NCI-H510A treated with DMSO at 0.1 percent for 48 hours (cell line): ENCODE measurements around the gene NBPF1.
"Not testable (repeated sequence)": the region's sequence is repeated elsewhere in the genome, so short reads cannot be mapped to it uniquely, and the experiment has no call there.

Experiments used
- DNase-seq: peaks from one replicate; lab custom pipeline; 2025; lab: John Stamatoyannopoulos, UW

Gene NBPF1

GRCh38 chr1:16621681-16622315 lies 8.4 kb upstream of the NBPF1 start:
- not testable (repeated sequence) for DNase-seq

- no peak for DNase-seq
Observed at GRCh38 chr1:16621300-16621658, 7.9 kb upstream of the NBPF1 start.

DNA sequence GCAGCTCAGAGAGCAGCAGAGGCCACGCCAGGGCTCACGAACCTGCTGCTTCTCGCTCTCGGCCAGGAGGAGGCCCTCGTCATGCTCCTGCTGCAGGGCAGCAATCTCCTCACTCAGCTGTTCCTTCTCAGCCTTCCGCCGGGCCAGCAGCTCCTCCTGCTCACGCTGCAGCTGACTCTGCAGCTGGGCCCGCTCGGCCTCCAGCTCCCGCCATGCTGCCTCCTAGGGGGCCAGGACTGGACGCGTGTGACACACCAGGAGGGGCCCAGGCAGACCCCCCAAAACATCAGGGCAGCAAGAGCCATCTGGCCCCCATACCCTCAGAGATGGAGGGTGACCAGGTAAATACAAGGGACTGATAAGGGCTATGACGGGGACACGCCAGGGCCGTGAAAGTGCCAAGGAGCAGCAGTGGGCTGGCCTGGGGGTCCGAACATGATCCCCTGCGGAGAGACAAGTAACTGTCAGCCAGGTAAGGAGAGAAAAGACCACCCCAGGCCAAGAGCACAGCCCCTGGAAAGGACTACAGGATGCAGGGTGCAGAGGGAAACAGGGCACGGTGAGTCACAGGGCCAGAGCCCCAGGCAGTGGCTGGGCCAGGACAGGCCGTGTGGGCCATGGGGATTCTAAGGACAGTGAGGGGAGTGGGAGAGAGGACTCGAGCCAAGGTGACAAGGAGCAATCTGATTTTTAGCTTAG lies 6.6 kb upstream of the NBPF1 start:
- not testable (repeated sequence) for DNase-seq

DNA sequence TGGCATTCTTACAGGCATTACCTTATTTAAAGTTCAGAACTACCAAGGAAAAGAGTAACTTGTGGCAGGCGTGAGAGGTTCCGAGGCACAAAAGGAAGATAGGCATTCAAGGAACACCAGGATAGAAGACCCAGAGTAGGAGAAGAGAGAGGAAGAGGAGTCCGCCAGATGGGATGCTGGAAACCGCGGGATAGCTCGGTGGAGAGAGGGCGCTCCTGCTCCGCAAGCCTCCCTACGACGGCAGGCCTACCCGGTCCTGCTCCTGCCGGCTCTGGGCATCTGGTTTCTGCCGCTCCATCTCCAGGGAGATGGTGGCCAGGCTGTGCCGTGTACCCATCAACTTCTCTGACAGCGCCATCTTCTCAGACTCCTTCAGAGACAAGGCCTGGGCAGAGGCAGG lies 5.4 kb upstream of the NBPF1 start:
- DNase-seq = no peak

- DNase-seq = no peak
Observed at GRCh38 chr1:16617778-16618580, 4.6 kb upstream of the NBPF1 start.

DNA sequence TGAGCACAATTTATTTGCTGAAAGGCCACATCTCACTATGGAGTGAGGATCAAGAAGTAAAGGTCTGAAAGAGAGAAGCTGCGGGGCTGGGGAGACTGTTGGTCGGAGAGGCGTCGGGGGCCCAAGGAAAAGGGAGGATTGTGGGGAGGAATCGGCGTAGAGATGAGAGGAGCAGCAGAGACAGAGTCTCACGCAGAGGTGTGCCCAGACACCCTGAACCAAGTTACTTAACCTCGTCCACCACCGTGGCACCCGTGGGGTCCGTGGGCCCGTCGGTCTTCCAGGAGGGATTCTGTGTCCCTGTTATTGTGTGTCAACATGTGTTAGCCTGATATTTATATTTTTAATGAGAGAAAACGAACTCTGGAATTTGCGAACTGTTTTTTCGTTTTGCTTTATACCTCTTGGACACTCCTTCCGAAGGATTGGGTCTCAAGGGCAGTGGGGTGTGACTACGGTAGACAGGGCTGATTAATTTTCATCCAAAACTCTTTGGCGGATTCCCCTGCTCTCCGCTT lies 3.8 kb upstream of the NBPF1 start:
- no peak for DNase-seq

GRCh38 chr1:16615253-16616252 lies 2.2 kb upstream of the NBPF1 start:
- no peak for DNase-seq

GRCh38 chr1:16614361-16615252 lies 1.2 kb upstream of the NBPF1 start:
- DNase-seq = peak; percentile 75

DNA sequence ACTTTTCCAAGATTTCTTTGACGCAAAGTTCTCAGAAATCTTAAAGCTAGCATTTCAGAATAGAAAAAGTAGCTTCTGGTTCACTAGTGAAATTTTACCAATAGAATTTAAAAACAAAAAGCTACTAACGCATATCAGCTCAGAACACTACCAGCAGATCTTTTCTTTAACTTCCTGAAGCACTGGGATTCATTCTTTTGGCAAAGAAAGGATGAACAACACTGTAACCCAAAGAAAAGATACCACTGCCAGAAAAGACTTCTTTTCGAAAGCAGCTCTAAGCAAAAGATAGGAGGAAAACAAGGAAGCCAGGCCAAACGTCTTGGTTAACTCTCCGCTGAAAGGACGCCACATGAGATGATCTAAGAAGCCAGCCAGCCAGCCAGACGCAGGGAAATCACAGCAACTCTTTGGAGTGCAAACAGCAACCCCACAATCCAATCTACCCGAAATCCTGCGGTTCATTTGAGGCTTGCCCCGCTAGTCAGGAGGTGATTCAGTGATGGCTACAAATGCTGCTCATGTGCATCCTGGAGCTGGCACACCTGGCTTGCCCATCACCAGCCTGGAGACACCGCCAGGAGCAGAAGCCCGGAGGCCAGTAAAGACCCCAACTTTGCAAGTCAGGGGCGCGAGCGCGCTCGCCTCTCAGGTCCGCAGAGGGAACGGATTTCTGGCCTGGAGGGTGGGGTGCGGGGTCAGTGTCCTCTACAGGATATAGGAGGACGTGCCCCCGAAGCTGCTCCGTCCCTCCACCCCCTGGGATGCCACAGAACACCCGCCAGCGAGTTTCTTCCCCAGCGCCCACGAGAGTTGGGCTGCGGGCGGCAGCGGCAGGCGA lies 812 bp downstream of the NBPF1 start:
- peak; percentile 73 for DNase-seq

DNA sequence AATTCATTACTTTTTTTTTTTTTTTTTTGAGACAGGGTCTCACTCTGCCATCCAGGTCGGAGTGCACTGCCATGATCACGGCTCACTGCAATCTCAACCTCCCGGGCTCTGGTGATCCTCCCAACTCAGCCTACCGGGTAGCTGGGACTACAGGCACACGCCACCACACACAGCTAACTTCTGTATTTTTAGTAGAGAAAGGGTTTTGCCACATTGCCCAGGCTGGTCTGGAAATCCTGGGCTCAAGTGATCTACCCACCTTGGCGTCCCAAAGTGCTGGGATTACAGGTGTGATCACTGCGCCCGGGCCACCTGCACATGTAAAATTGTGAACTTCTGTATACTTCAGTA lies 1.4 kb downstream of the NBPF1 start:
- DNase-seq = not testable (repeated sequence)

DNA sequence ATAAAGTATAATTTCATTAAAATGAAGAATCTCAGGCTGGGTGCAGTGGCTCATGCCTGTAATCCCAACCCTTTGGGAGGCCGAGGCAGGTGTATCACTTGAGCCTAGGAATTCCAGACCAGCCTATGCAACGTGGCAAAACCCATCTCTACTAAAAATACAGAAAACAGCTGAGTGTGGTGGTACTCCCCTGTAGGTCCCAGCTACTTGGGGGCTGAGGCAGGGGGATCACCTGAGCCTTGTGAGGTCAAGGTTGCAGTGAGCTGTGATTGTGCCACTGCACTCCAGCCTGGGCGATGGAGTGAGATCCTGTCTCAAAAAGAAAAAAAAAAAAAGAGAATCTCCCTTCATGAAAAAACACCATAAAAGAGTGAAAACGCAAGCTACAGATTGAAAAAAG lies 2.2 kb downstream of the NBPF1 start:
- not testable (repeated sequence) for DNase-seq

GRCh38 chr1:16610553-16610952 lies 2.8 kb downstream of the NBPF1 start:
- not testable (repeated sequence) for DNase-seq

DNA sequence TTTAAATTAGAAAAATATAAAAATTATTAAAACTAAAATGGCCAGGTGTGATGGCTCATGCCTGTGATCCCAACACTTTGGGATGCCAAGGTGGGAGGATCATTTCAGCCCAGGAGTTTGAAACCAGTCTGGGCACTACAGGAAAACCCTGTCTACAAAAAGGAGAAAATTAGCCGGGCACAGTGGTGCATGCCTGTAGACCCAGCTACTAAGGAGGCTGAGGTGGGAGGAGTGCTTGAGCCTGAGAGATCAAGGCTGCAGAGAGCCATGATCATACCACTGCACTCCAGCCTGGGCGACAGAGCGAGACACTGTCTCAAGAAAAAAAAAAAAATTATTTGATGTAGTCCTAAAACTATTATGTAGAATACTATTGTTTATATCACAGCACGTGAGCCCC lies 3.6 kb downstream of the NBPF1 start:
- DNase-seq = not testable (repeated sequence)

DNA sequence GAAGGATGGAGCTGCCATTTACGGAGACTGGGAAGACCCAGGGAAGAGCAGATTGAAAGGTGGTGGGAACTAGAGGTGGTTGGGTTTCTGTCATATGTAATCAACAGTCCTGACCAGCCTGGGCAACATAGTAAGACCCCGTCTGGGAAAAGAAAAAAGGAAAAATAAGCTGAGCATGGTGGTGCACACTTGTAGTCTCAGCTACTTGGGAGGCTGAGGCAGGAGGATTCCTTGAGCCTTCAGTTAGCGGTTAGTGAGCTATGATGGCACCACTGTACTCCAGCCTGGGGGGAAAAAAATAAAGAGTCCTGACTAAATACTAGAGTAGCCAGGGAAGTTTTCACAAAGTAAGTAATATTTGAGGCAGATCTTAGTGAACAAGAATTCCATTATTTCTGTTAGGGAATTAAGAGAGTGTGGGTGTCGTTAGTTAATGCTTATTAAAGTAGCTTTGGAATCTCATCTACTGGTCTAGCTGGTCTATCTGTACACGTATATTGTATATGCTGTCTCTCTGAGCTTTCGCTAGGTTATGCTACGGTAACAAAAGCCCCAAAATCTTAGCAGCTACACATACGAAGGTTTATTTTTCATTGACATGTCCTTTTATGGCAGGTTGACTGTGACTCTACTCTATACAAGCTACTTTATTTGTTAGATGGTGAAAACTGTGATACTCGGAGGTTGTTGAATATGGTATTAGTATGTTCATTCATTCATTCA lies 4.4 kb downstream of the NBPF1 start:
- DNase-seq = no peak

DNA sequence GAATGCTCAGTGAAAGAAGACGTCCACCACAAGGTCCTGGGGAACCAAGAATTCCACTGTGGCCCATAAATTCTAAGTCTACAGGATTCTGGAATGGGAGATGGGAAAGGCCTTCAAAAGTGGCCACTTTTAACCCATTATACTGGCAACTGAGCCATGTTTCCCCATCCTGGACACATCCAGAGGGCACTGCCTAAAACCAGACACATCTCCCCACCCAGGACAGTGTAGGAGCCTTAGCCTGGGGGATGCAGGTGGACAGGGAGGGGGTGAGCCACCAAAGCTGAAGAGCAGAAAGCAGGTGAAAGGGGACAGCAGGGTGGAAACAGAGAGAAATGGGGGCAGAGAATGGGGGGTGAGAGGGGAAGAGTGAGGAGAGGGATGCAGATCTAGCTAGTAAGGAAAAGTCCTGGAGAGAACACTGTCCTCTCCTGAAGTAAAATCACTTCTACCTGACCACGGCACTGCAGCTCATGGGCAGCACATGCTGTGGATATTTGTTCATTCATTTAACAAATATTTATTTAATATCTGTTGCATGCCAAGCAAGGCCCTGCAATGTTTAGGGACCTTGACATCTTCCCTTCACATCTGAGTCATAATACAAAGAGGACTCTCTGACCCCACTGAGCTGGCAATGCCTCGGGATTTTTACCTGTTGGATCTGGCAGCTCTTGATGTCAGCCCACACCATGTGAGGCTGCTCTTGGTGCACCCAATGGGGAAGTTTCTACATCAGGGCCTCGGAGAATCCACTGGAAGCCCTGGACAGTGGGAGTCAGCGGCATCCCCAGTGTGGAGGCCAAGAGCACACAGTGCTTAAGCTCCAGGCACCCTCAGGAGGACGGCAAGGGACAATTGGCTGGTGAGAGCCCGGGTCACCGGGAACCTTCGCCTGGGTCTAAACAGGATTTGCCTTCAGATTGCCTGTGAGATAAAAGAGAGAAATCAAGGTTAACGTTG lies 5.2 kb downstream of the NBPF1 start:
- DNase-seq = not testable (repeated sequence)

DNA sequence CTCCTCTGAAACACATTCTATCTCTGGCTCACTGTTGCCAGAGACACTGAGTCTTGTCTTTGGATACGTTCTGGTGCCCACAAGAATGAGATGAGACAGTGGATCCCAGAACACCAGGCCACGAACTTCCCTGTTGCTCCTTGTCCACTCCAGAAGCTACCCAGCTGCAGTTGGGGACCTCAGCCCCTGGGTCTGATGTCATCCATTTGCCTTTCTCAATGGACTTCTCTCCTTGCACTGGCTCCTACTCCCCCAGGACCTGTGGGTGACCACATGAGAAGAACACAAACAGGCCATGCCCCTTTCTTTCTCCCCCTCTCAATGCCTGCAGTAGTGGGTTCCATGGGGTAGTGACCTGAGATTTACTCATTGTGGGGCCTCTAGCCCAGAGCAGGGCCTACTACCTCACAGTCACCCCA lies 5.9 kb downstream of the NBPF1 start:
- DNase-seq = no peak

- not testable (repeated sequence) for DNase-seq
Observed at GRCh38 chr1:16606666-16607432, 6.5 kb downstream of the NBPF1 start.
